Keratinocyte (primary cell): Measurements from ENCODE around the gene CNN2. TPM values are rescaled to one million over a fixed set of nuclear protein-coding genes. Genes with fewer than 3 reads are reported as not detected.

Source experiments
- DNase-seq: peaks from one replicate; pipeline ENCODE4 v3.0.0-alpha.2; 2011; ENCODE audit warnings: low read depth, missing footprints, low spot score
- FAIRE-seq: peaks from 2 replicates; lab custom pipeline; 2011; peaks lifted over from hg19 to GRCh38; lab: Jason Lieb, UNC
- H2AFZ ChIP-seq: 2 replicates; pipeline ENCODE4 v1.6.0; 2012; ENCODE audit warnings: low read length, control low read depth, inconsistent platforms; ENCODE audit not compliant: control insufficient read depth
- H3K27ac ChIP-seq: 2 replicates; pipeline ENCODE4 v1.5.1; 2011; ENCODE audit warnings: low read length; ENCODE audit not compliant: control insufficient read depth, insufficient read depth
- H3K27me3 ChIP-seq: 3 replicates; pipeline ENCODE4 v1.6.0; 2011; ENCODE audit warnings: low read length; ENCODE audit not compliant: control insufficient read depth, insufficient read depth; ENCODE audit errors: extremely low read depth
- H3K36me3 ChIP-seq, 2 experiments: 2 replicates in 1 of 2; 3 replicates in 1 of 2; pipeline ENCODE4 v1.5.1; 2011; ENCODE audit warnings: low read length in 2 of 2, mild to moderate bottlenecking in 1 of 2; ENCODE audit not compliant: control insufficient read depth in 2 of 2, insufficient read depth in 2 of 2; ENCODE audit errors: extremely low read depth in 1 of 2
- H3K4me1 ChIP-seq: 3 replicates; pipeline ENCODE4 v1.5.1; 2011; ENCODE audit warnings: low read length; ENCODE audit not compliant: control insufficient read depth, insufficient read depth; ENCODE audit errors: extremely low read depth
- H3K4me2 ChIP-seq: 3 replicates; pipeline ENCODE4 v1.6.0; 2011; ENCODE audit warnings: low read depth, low read length; ENCODE audit not compliant: control insufficient read depth, insufficient read depth; ENCODE audit errors: extremely low read depth
- H3K4me3 ChIP-seq, 3 experiments: fragments of 200-600 bp in 1 of 3; sonication (generic) in 1 of 3; 2 replicates in 2 of 3; 3 replicates in 1 of 3; pipeline ENCODE4 v1.5.1; 2011 to 2016; ENCODE audit warnings: low read length in 3 of 3, mild to moderate bottlenecking in 3 of 3, control low read depth in 2 of 3, inconsistent platforms in 1 of 3, low read depth in 1 of 3, mixed read lengths in 1 of 3, mixed run types in 1 of 3, moderate library complexity in 1 of 3; ENCODE audit not compliant: control insufficient read depth in 2 of 3, insufficient read depth in 2 of 3; ENCODE audit errors: extremely low read depth in 1 of 3
- H3K79me2 ChIP-seq: 2 replicates; pipeline ENCODE4 v1.6.0; 2012; ENCODE audit warnings: low read length; ENCODE audit not compliant: control insufficient read depth, insufficient read depth
- H3K9ac ChIP-seq: 3 replicates; pipeline ENCODE4 v1.6.0; 2011; ENCODE audit warnings: low read length; ENCODE audit not compliant: control insufficient read depth, insufficient read depth; ENCODE audit errors: extremely low read depth
- H3K9me1 ChIP-seq: 3 replicates; pipeline ENCODE4 v1.6.0; 2011; ENCODE audit warnings: low read length; ENCODE audit not compliant: control insufficient read depth, insufficient read depth; ENCODE audit errors: extremely low read depth
- H3K9me3 ChIP-seq: 2 replicates; pipeline ENCODE4 v1.5.1; 2012; ENCODE audit warnings: low read depth, low read length; ENCODE audit not compliant: control insufficient read depth
- H4K20me1 ChIP-seq: 3 replicates; pipeline ENCODE4 v1.6.0; 2011; ENCODE audit warnings: low read length; ENCODE audit not compliant: control insufficient read depth, insufficient read depth; ENCODE audit errors: extremely low read depth
- CTCF ChIP-seq, 3 experiments: IDR thresholded peaks in 1 of 3; conservative IDR thresholded peaks in 1 of 3; optimal IDR thresholded peaks in 1 of 3; 2 replicates in 2 of 3; 3 replicates in 1 of 3; pipeline versions ENCODE3 to v1.5.1; 2011; ENCODE audit warnings: low read length in 3 of 3, mild to moderate bottlenecking in 3 of 3, moderate library complexity in 2 of 3, control low read depth in 1 of 3, inconsistent platforms in 1 of 3; ENCODE audit not compliant: insufficient read depth in 2 of 3; ENCODE audit errors: extremely low read depth in 1 of 3
- EZH2 ChIP-seq: IDR thresholded peaks from one replicate; pipeline ENCODE4 v1.6.1; 2012; ENCODE audit warnings: inconsistent platforms, mild to moderate bottlenecking, low read length, moderate library complexity
- dilution Hi-C: fragments of 300-500 bp; cut with MboI; formaldehyde crosslinking; loops from one replicate; pipeline ENCODE4 v1.7.0; 2020; ENCODE audit warnings: low sequenced_read_pairs; ENCODE audit not compliant: extremely low pct_ligation_motif_present
- polyA plus RNA-seq, 5 experiments: library from polyadenylated mRNA; depleted of rRNA in 3 of 5; stranded (reverse) in 3 of 5; stranded (forward) in 1 of 5; unstranded in 1 of 5; fragments of >200 nt; gene quantifications; 1 replicate in 1 of 5; 2 replicates in 3 of 5; 3 replicates in 1 of 5; pipeline versions ENCODE4 v1.2.1 to v1.2.3, GENCODE V29; 2011 to 2012; ENCODE audit warnings: missing spikeins in 2 of 5, low read depth in 1 of 5, low replicate concordance in 1 of 5

CNN2 gene
- polyA plus RNA-seq, 1 donor (not counting 4 experiments of a cell fraction or from before 2014, with no cell fraction given): 136 TPM

- FAIRE-seq (no peak), DNase-seq (no peak)
- Histone ChIP-seq H3K4me1 (peaks cover 13% of the 10 kb centered on the region), H2AFZ (no peak overlapping the region), H3K9me3 (no peaks in the 10 kb centered on the region), H3K4me2 (no peak overlapping the region), H3K9ac (no peak overlapping the region), H3K27me3 (no peaks in the 10 kb centered on the region), H3K27ac (no peak overlapping the region), H4K20me1 (no peaks in the 10 kb centered on the region), H3K36me3 (peaks cover 20% of the 10 kb centered on the region in 2 experiments), H3K4me3 (no peak overlapping the region), H3K79me2 (peaks cover 14% of the 10 kb centered on the region), H3K9me1 (no peaks in the 10 kb centered on the region)
- dilution Hi-C loops: no loop called here
- TF ChIP-seq EZH2: no peak
- TF ChIP-seq CTCF (optimal IDR thresholded peaks at IDR 0.05 in 1 of 3, IDR thresholded peaks at IDR 0.05 in 1 of 3, conservative IDR thresholded peaks at IDR 0.05 in 1 of 3; ENCODE audit: extremely low read depth in 1 of 3, insufficient read depth in 2 of 3, low read length in 3 of 3): no peak
These were observed 37.9 kb upstream of the CNN2 start for GRCh38 chr19:988510-988909.

- Histone ChIP-seq H2AFZ (no peak overlapping the region), H3K9ac (no peak overlapping the region), H3K27ac (no peak overlapping the region), H3K4me1 (peaks cover 7% of the 10 kb centered on the region), H3K27me3 (no peaks in the 10 kb centered on the region), H3K36me3 (peaks cover 22 to 24% of the 10 kb centered on the region in 2 experiments), H3K9me1 (no peaks in the 10 kb centered on the region), H4K20me1 (no peaks in the 10 kb centered on the region), H3K9me3 (no peaks in the 10 kb centered on the region), H3K79me2 (peaks cover 10% of the 10 kb centered on the region), H3K4me2 (no peak overlapping the region), H3K4me3 (no peak overlapping the region)
- DNase-seq: no peak
- dilution Hi-C loops: no loop called here
- TF ChIP-seq EZH2 (no peak), CTCF (optimal IDR thresholded peaks at IDR 0.05 in 1 of 3, IDR thresholded peaks at IDR 0.05 in 1 of 3, conservative IDR thresholded peaks at IDR 0.05 in 1 of 3; ENCODE audit: extremely low read depth in 1 of 3, insufficient read depth in 2 of 3, low read length in 3 of 3) (peak; percentile 13 to 48 (median 30))
- no peak for FAIRE-seq
These were observed 36.9 kb upstream of the CNN2 start for GRCh38 chr19:989381-990081.
